A549 (cell line): ENCODE results near the gene TRIM71.

Source experiments
- CBX8 ChIP-seq: fragments of 200-600 bp; sonication (generic); IDR thresholded peaks from 2 replicates; pipeline ENCODE4 v1.6.1; 2016
- CHD2 ChIP-seq: fragments of 150-350 bp; IDR thresholded peaks from 2 replicates; pipeline ENCODE4 v1.6.1; 2014; ENCODE audit warnings: low read length; ENCODE audit not compliant: partially characterized antibody
- EHMT2 ChIP-seq: fragments of 200-600 bp; sonication (generic); IDR thresholded peaks from 2 replicates; pipeline ENCODE4 v1.6.1; 2016; ENCODE audit warnings: antibody characterized with exemption, low read depth, mild to moderate bottlenecking, moderate library complexity
- ESRRA ChIP-seq: fragments of 150-350 bp; IDR thresholded peaks from 2 replicates; pipeline ENCODE4 v1.6.1; 2014; ENCODE audit warnings: mild to moderate bottlenecking, low read length, borderline replicate concordance
- MAFK ChIP-seq: fragments of 450-650 bp; IDR thresholded peaks from 2 replicates; pipeline ENCODE4 v1.6.1; 2014; ENCODE audit not compliant: partially characterized antibody
- MAZ ChIP-seq: fragments of 150-350 bp; IDR thresholded peaks from 2 replicates; pipeline ENCODE4 v1.6.1; 2014; ENCODE audit warnings: antibody characterized with exemption, low read depth, low read length, borderline replicate concordance
- POLR2A ChIP-seq: IDR thresholded peaks from 2 replicates; pipeline ENCODE4 v1.6.1; 2012; ENCODE audit warnings: mild to moderate bottlenecking, low read length
- TF ChIP-seq, protein P1 (sequence below): fragments of >200 bp; sonication (Bioruptor Twin); formaldehyde crosslinking; IDR thresholded peaks from 3 replicates; pipeline ENCODE4 v1.5.1; 2016
- TF ChIP-seq, protein P2 (sequence below): fragments of 200-600 bp; sonication (generic); IDR thresholded peaks from 2 replicates; pipeline ENCODE4 v1.6.1; 2016; ENCODE audit warnings: antibody characterized with exemption, mild to moderate bottlenecking, moderate library complexity

DNA sequence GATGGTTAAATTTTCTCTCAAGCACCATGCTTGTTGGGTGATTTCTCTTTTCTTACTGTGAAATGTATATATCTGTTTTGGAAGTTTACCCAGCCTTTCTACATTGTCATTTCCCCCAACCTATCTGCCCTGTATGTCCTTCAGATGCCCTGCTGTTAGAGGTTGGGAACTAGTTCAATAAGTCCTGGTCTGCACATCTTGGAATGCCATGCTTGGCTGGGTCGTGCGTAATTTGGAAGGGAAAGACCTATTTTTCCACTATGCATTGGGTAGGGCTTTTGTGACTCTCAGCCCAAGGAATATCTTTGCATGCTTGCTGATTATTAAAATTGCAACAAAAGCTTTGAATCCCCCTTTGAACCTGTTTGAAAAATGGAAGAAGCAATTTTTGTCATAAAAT is 63.8 kb downstream of the TRIM71 start:
- TF ChIP-seq ESRRA (no peak), POLR2A (no peak), CBX8 (no peak), MAZ (no peak), MAFK (no peak), CHD2 (no peak), EHMT2 (no peak)
- TF ChIP-seq, protein P1, sequence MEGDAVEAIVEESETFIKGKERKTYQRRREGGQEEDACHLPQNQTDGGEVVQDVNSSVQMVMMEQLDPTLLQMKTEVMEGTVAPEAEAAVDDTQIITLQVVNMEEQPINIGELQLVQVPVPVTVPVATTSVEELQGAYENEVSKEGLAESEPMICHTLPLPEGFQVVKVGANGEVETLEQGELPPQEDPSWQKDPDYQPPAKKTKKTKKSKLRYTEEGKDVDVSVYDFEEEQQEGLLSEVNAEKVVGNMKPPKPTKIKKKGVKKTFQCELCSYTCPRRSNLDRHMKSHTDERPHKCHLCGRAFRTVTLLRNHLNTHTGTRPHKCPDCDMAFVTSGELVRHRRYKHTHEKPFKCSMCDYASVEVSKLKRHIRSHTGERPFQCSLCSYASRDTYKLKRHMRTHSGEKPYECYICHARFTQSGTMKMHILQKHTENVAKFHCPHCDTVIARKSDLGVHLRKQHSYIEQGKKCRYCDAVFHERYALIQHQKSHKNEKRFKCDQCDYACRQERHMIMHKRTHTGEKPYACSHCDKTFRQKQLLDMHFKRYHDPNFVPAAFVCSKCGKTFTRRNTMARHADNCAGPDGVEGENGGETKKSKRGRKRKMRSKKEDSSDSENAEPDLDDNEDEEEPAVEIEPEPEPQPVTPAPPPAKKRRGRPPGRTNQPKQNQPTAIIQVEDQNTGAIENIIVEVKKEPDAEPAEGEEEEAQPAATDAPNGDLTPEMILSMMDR: no peak
- TF ChIP-seq, protein P2, sequence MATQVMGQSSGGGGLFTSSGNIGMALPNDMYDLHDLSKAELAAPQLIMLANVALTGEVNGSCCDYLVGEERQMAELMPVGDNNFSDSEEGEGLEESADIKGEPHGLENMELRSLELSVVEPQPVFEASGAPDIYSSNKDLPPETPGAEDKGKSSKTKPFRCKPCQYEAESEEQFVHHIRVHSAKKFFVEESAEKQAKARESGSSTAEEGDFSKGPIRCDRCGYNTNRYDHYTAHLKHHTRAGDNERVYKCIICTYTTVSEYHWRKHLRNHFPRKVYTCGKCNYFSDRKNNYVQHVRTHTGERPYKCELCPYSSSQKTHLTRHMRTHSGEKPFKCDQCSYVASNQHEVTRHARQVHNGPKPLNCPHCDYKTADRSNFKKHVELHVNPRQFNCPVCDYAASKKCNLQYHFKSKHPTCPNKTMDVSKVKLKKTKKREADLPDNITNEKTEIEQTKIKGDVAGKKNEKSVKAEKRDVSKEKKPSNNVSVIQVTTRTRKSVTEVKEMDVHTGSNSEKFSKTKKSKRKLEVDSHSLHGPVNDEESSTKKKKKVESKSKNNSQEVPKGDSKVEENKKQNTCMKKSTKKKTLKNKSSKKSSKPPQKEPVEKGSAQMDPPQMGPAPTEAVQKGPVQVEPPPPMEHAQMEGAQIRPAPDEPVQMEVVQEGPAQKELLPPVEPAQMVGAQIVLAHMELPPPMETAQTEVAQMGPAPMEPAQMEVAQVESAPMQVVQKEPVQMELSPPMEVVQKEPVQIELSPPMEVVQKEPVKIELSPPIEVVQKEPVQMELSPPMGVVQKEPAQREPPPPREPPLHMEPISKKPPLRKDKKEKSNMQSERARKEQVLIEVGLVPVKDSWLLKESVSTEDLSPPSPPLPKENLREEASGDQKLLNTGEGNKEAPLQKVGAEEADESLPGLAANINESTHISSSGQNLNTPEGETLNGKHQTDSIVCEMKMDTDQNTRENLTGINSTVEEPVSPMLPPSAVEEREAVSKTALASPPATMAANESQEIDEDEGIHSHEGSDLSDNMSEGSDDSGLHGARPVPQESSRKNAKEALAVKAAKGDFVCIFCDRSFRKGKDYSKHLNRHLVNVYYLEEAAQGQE: no peak
